OCI-LY1 (cell line): ENCODE results near the gene SH3BP5.
A peak's percentile ranks its signal among the peaks of the same experiment; 100 is the strongest.

Source experiments
- H2AFZ ChIP-seq: fragments of 200-600 bp; sonication (generic), shearing (Covaris generic); 2 replicates; pipeline ENCODE4 v1.6.0; 2014; ENCODE audit warnings: antibody characterized with exemption, mild to moderate bottlenecking, low read length
- H3F3A ChIP-seq: fragments of 200-600 bp; sonication (generic), shearing (Covaris generic); 2 replicates; pipeline ENCODE4 v1.6.0; 2014; ENCODE audit warnings: mild to moderate bottlenecking, antibody characterized with exemption, low read length, moderate library complexity; ENCODE audit not compliant: insufficient read depth
- H3K27ac ChIP-seq: fragments of 200-600 bp; sonication (generic); 2 replicates; pipeline ENCODE4 v1.5.1; 2014; ENCODE audit warnings: low read length, mixed run types, mild to moderate bottlenecking, low read depth; ENCODE audit not compliant: poor library complexity, severe bottlenecking
- H3K27me3 ChIP-seq: fragments of 200-600 bp; sonication (generic); 2 replicates; pipeline ENCODE4 v1.6.0; 2014; ENCODE audit warnings: antibody characterized with exemption, mild to moderate bottlenecking, low read length, moderate library complexity; ENCODE audit not compliant: insufficient read depth
- H3K36me3 ChIP-seq: fragments of 200-600 bp; sonication (generic); 2 replicates; pipeline ENCODE4 v1.6.1; 2014; ENCODE audit warnings: mild to moderate bottlenecking, antibody characterized with exemption, low read length, moderate library complexity, mixed read lengths; ENCODE audit not compliant: insufficient read depth
- H3K4me1 ChIP-seq: fragments of 200-600 bp; sonication (generic); 2 replicates; pipeline ENCODE4 v1.5.1; 2014; ENCODE audit warnings: mild to moderate bottlenecking, low read length, moderate library complexity; ENCODE audit not compliant: insufficient read depth, severe bottlenecking
- H3K4me2 ChIP-seq: fragments of 200-600 bp; sonication (generic), shearing (Covaris generic); 2 replicates; pipeline ENCODE4 v1.6.1; 2014; ENCODE audit warnings: low read length
- H3K4me3 ChIP-seq: fragments of 200-600 bp; sonication (generic); 2 replicates; pipeline ENCODE4 v1.5.1; 2014; ENCODE audit warnings: low read length, low read depth, mild to moderate bottlenecking, mixed read lengths; ENCODE audit not compliant: poor library complexity, severe bottlenecking
- H3K79me2 ChIP-seq: fragments of 200-600 bp; shearing (Covaris generic); 2 replicates; pipeline ENCODE4 v1.6.1; 2016; ENCODE audit warnings: mixed run types, low read length, mixed read lengths; ENCODE audit not compliant: insufficient read depth
- H3K9ac ChIP-seq: fragments of 200-600 bp; sonication (generic), shearing (Covaris generic); 2 replicates; pipeline ENCODE4 v1.6.1; 2014; ENCODE audit warnings: mild to moderate bottlenecking, low read length, mixed read lengths
- H3K9me2 ChIP-seq: fragments of 200-600 bp; sonication (generic), shearing (Covaris generic); 2 replicates; pipeline ENCODE4 v1.6.1; 2014; ENCODE audit warnings: low read depth, mild to moderate bottlenecking, low read length, mixed read lengths
- H3K9me3 ChIP-seq: fragments of 200-600 bp; shearing (Covaris generic); 2 replicates; pipeline ENCODE4 v1.6.1; 2014; ENCODE audit warnings: low read length, mixed read lengths
- H4K20me1 ChIP-seq: fragments of 200-600 bp; sonication (generic), shearing (Covaris generic); 2 replicates; pipeline ENCODE4 v1.6.0; 2016; ENCODE audit warnings: mild to moderate bottlenecking, low read length; ENCODE audit not compliant: insufficient read depth
- EZH2 ChIP-seq: fragments of 200-600 bp; sonication (generic), shearing (Covaris generic); IDR thresholded peaks from 2 replicates; pipeline ENCODE4 v1.8.0; 2017; ENCODE audit warnings: borderline replicate concordance, mixed run types, mild to moderate bottlenecking, antibody characterized with exemption, low read length, moderate library complexity, mixed read lengths
- TF ChIP-seq, protein P1 (sequence below): fragments of 200-600 bp; sonication (generic), shearing (Covaris generic); IDR thresholded peaks from 2 replicates; pipeline ENCODE4 v1.5.1; 2017; ENCODE audit warnings: mild to moderate bottlenecking, antibody characterized with exemption, low read length, moderate library complexity, mixed read lengths

Gene SH3BP5

DNA sequence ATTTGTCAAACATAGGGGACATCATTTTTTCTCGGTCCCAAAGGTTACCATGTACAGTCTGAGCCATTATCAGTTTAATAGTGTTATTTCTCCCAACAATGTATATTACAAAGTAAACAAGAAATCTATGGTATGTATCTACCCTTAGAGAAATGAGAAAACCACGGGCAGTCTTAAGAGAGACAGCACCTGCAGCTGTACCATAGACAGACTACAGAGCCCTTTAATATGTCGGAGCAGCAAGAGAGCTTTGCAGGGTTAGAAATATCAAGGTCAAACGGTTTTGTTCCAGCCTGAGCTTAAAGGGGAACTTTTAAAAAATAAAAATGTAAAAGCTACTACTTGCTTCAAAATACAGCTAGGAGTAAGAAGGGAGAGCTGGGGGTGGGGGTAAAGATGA is 53.2 kb downstream of the SH3BP5 start:
- H3K36me3 ChIP-seq: no peaks in the 10 kb centered on the region
- H3K4me2 ChIP-seq: 0 out of 2 replicates have a peak overlapping the region, but pooled peaks have one; percentile 9
- no peaks in the 10 kb centered on the region for H3K9me2 ChIP-seq
- TF ChIP-seq EZH2: no peak
- TF ChIP-seq, protein P1, sequence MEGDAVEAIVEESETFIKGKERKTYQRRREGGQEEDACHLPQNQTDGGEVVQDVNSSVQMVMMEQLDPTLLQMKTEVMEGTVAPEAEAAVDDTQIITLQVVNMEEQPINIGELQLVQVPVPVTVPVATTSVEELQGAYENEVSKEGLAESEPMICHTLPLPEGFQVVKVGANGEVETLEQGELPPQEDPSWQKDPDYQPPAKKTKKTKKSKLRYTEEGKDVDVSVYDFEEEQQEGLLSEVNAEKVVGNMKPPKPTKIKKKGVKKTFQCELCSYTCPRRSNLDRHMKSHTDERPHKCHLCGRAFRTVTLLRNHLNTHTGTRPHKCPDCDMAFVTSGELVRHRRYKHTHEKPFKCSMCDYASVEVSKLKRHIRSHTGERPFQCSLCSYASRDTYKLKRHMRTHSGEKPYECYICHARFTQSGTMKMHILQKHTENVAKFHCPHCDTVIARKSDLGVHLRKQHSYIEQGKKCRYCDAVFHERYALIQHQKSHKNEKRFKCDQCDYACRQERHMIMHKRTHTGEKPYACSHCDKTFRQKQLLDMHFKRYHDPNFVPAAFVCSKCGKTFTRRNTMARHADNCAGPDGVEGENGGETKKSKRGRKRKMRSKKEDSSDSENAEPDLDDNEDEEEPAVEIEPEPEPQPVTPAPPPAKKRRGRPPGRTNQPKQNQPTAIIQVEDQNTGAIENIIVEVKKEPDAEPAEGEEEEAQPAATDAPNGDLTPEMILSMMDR: no peak
- H3F3A ChIP-seq: no peaks in the 10 kb centered on the region
- H3K9me3 ChIP-seq: no peaks in the 10 kb centered on the region
- peak overlapping the region; percentile 35 for H3K27ac ChIP-seq
- H4K20me1 ChIP-seq: no peaks in the 10 kb centered on the region
- no peaks in the 10 kb centered on the region for H3K79me2 ChIP-seq
- no peak overlapping the region for H3K9ac ChIP-seq
- peaks cover 18% of the 10 kb centered on the region for H3K4me1 ChIP-seq
- peaks cover 5% of the 10 kb centered on the region; the same call in 1 of the 2 replicates for H3K27me3 ChIP-seq
- no peak overlapping the region for H3K4me3 ChIP-seq
- no peak overlapping the region for H2AFZ ChIP-seq

DNA sequence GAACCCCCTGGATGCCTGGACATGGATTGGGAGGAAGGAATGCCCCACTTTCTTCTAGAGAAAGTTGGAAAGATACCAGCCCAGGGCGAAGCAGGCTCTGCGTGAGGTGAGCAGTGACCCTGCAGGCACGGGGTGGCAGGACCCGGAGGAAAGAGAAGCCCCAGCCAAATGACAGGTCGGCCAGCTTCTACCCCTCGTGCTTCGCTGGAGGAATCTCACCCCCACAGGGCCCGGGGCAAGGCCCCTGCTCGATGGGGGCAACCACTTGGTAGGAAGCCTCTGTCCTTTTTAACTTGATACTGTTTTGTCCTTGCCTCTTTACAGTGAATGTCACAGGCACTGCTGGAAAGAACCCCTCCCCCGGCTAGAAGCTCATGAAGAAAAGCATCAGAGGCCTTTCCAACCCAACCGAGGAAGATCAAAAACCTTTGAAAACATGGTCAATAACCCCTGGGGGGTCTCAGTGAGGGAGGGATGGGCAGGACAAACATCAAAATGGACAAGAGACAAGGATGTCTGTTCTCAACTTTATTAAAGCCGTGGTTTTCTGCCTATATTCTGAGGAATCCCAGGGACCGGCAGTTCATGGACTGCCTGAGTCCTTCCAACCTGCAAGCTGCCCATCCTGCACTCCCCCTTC is 54.4 kb downstream of the SH3BP5 start:
- no peaks in the 10 kb centered on the region for H3F3A ChIP-seq
- no peak overlapping the region for H3K4me3 ChIP-seq
- H3K79me2 ChIP-seq: no peaks in the 10 kb centered on the region
- H3K4me1 ChIP-seq: peaks cover 15% of the 10 kb centered on the region
- H3K9me3 ChIP-seq: no peaks in the 10 kb centered on the region
- H3K9ac ChIP-seq: no peak overlapping the region
- H3K27ac ChIP-seq: no peak overlapping the region
- no peaks in the 10 kb centered on the region for H4K20me1 ChIP-seq
- H3K36me3 ChIP-seq: no peaks in the 10 kb centered on the region
- H3K27me3 ChIP-seq: peaks cover 5% of the 10 kb centered on the region; the same call in 1 of the 2 replicates
- no peak overlapping the region for H2AFZ ChIP-seq
- no peak for TF ChIP-seq EZH2
- TF ChIP-seq, protein P1: no peak
- H3K4me2 ChIP-seq: no peak overlapping the region
- H3K9me2 ChIP-seq: no peaks in the 10 kb centered on the region

DNA sequence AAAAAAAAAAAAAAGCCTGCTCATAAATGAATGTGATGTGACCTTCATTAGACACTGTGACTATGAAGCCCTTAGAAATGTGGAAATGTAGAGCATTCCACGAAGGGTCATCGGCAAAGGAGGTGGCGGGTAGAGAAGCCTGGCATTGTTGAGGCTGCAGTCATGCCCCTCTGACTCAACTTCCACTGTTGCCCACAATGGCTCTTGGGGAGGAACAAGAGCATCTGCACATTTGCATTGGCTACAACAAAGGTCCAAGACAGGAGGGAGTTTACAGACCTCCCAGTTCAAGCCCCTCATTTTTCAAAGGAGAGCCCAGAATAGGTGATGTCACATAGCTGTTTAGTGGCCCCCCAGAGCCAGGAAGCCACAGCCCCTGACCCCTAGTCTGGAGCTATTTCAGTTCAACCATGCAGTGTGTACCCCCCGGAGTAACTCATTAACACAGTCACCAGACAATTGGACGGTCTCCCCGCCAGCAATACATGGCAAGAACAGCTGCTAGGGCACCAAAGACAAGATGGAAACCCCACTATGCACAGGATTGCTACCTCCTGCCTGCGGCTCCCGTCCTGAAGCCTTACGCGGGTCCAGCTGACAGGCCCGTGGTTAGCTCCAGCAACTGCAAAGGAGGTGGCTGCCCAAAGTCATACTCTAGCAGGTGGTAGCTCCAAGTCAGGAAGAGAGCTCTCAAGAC is 56.2 kb downstream of the SH3BP5 start:
- H3K4me2 ChIP-seq: no peak overlapping the region

More for the DNA sequence above, 56.2 kb downstream of the SH3BP5 start:
- H3F3A ChIP-seq: no peaks in the 10 kb centered on the region
- peaks cover 15% of the 10 kb centered on the region for H3K4me1 ChIP-seq
- no peaks in the 10 kb centered on the region for H3K9me3 ChIP-seq
- no peak for TF ChIP-seq EZH2
- TF ChIP-seq, protein P1: no peak
- H4K20me1 ChIP-seq: no peaks in the 10 kb centered on the region
- no peaks in the 10 kb centered on the region for H3K36me3 ChIP-seq
- H3K9me2 ChIP-seq: no peaks in the 10 kb centered on the region
- H3K27me3 ChIP-seq: peaks cover 5% of the 10 kb centered on the region; the same call in 1 of the 2 replicates
- no peak overlapping the region for H2AFZ ChIP-seq
- H3K79me2 ChIP-seq: no peaks in the 10 kb centered on the region
- H3K27ac ChIP-seq: no peak overlapping the region
- no peak overlapping the region for H3K9ac ChIP-seq
- H3K4me3 ChIP-seq: no peak overlapping the region
